ENCODE measurements around the gene UBE2D1.

GRCh38 chr10:58319599-58319998 is 15.2 kb upstream of the UBE2D1 start:
- TF ChIP-seq EP300 (IDR thresholded peaks at IDR 0.05; ENCODE audit: borderline replicate concordance) = no peak
- TF ChIP-seq TEAD4 (IDR thresholded peaks at IDR 0.05) = no peak
- no peak for TF ChIP-seq TCF12 (IDR thresholded peaks at IDR 0.05; ENCODE audit: low read depth)
- no peak for TF ChIP-seq YY1 (IDR thresholded peaks at IDR 0.05; ENCODE audit: low read depth)
- TF ChIP-seq RAD21 (IDR thresholded peaks at IDR 0.05; ENCODE audit: low read depth) = peak; percentile 22; the same call in 1 of the 2 replicates
- TF ChIP-seq USF1 (IDR thresholded peaks at IDR 0.05) = no peak
- TF ChIP-seq NFIC (IDR thresholded peaks at IDR 0.05) = no peak
